ENCODE measurements around the gene EZH1. TPM values are rescaled to one million over a fixed set of nuclear protein-coding genes. Genes with fewer than 3 reads are reported as not detected.
"Not testable (repeated sequence)": the region's sequence is repeated elsewhere in the genome, so short reads cannot be mapped to it uniquely, and the experiment has no call there.

EZH1 gene
- polyA plus RNA-seq, 1 experiment: 30.4 TPM

DNA sequence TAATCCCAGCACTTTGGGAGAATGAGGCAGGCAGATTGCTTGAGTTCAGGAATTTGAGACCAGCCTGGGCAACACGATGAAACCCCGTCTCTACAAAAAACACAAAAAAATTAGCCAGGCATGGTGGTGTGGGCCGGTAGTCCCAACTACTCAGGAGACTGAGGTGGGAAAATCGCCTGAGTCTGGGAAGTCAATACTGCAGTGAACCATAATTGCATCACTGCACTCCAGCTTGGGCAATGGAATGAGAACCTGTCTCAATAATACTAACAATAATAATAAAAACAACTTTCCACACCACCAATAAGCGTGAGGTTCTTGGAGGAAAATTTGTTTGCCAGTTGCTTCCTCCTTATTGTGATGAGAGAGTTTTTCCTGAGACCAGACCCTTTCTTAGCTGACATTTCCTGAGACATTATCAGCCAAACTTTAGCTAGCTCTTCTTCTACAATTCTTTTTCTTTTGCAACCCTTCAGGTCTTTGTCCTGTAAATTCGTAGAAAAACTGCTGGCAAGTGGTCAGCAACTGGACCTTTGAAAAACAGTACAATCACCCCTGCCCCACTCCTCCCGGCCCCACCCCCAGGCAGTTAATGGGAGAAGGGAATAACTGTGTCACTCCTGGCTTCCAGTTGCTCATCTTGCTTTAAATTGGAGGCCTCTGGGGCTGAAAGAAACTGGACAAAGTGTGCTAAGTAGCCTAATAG, 3.5 kb upstream of the EZH1 start:
- Histone ChIP-seq H3K27me3 (ENCODE audit: control insufficient read depth, insufficient read depth, low read length) (peaks cover 7% of the 10 kb centered on the region), H3K4me3 (ENCODE audit: low read depth, low read length) (no peak overlapping the region), H3K36me3 (ENCODE audit: control insufficient read depth, insufficient read depth, low read length) (no peaks in the 10 kb centered on the region)
- ChIA-PET CTCF (interaction anchor here (1.2 to 5.5 kb wide), 4 partner anchors 14 to 170 kb away, joined by 3 to 36 read pairs (median 5); partner anchors contain the start of gene RAMP2), POLR2A (no interaction called here)
- DNase-seq (ENCODE audit: low read depth): no peak
- TF ChIP-seq, protein P1, sequence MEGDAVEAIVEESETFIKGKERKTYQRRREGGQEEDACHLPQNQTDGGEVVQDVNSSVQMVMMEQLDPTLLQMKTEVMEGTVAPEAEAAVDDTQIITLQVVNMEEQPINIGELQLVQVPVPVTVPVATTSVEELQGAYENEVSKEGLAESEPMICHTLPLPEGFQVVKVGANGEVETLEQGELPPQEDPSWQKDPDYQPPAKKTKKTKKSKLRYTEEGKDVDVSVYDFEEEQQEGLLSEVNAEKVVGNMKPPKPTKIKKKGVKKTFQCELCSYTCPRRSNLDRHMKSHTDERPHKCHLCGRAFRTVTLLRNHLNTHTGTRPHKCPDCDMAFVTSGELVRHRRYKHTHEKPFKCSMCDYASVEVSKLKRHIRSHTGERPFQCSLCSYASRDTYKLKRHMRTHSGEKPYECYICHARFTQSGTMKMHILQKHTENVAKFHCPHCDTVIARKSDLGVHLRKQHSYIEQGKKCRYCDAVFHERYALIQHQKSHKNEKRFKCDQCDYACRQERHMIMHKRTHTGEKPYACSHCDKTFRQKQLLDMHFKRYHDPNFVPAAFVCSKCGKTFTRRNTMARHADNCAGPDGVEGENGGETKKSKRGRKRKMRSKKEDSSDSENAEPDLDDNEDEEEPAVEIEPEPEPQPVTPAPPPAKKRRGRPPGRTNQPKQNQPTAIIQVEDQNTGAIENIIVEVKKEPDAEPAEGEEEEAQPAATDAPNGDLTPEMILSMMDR (IDR thresholded peaks at IDR 0.05; ENCODE audit: insufficient read depth, low read depth, low read length): no peak

DNA sequence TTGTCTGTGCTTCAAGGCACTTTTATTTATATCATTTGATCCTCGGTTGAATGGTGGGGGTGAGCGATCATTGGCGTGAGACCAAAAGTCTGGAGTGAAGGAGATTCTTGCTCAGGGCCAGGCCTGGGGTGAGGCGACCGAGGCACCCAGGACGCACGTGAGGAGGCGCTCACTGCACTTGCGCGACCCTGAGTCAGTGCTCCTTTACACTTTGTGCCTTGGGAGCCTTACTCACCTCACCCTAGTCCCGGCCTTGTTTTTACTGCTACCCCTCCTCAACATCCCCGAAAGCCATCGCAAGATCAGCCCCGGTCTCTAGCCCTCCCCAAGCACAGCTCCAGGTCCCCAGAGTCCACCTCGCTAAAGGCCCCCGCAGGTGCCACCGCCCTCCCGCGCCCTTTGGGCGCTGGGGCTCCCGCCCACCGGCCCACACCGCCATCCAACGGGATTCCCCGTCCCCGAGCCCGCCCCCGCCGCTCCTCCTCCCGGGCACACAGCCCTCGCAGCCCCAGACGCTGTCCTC, 496 bp downstream of the EZH1 start:
- ChIA-PET CTCF (interaction anchor here (1.2 to 1.8 kb wide), 3 partner anchors 16 to 80 kb away, joined by 3 to 7 read pairs (median 3); partner anchors contain the start of genes BECN1 and RAMP2), POLR2A (no interaction called here)
- TF ChIP-seq, protein P1 (IDR thresholded peaks at IDR 0.05; ENCODE audit: insufficient read depth, low read depth, low read length): no peak
- no peaks in the 10 kb centered on the region for H3K36me3 ChIP-seq (ENCODE audit: control insufficient read depth, insufficient read depth, low read length)
- peak overlapping the region; percentile 69 for H3K4me3 ChIP-seq (ENCODE audit: low read depth, low read length)
- no peak for DNase-seq (ENCODE audit: low read depth)
- H3K27me3 ChIP-seq (ENCODE audit: control insufficient read depth, insufficient read depth, low read length): 0 out of 2 replicates have a peak, but pooled peaks cover 1% of the 10 kb centered on the region

DNA sequence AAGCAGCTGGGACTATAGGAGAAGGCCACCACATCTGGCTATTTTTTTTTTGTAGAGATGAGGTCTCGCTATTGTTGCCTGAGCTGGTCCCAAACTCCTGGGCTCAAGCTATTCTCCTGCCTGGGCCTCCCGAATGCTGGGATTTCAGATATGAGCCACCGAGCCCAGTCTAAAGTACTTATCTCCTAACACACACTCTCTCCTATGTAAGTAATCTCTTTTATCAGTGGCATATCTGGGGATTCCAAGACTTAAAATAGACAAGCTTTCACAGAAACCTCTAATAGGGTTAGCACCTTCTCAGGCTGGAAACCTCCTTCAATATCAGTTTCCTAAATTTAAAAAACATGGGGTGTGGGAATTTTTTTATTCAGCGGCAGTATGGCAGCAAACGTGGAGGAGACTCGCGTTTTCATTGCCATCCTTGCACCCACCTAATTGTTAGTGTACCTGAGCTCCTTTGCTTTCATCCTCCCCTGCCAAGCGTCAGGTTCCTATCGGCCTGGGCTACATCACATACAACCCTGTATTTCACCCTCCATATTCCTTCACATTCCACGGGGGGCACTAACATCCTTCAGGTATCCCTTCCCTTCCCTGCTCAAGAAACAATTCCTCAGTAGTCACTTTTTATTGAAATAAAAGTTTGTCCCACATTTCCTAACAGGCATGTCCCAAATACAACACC, 1.1 kb downstream of the EZH1 start:
- no peaks in the 10 kb centered on the region for H3K27me3 ChIP-seq (ENCODE audit: control insufficient read depth, insufficient read depth, low read length)
- POLR2A ChIA-PET: no interaction called here
- CTCF ChIA-PET: interaction anchor here (0.9 to 1.8 kb wide), 5 partner anchors 17 to 80 kb away, joined by 3 to 7 read pairs (median 3); partner anchors contain the start of genes BECN1 and RAMP2
- H3K4me3 ChIP-seq (ENCODE audit: low read depth, low read length): peak overlapping the region; percentile 69
- DNase-seq (ENCODE audit: low read depth): no peak
- no peaks in the 10 kb centered on the region for H3K36me3 ChIP-seq (ENCODE audit: control insufficient read depth, insufficient read depth, low read length)
- TF ChIP-seq, protein P1 (IDR thresholded peaks at IDR 0.05; ENCODE audit: insufficient read depth, low read depth, low read length): no peak

DNA sequence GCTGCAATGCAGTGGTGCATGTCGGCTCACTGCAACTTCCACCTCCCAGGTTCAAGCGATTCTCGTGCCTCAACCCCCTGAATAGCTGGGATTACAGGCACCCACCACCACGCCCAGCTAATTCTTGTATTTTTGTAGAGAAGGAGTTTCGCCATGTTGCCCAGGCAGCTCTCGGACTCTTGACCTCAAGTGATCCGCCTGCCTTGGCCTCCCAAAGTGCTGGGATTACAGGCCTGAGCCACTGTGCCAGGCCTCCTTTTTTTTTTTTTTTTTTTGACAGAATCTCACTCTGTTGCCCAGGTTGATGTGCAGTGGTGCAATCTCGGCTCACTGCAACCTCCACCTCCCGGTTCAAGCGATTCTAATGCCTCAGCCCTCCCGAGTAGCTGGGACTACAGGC, 1.9 kb downstream of the EZH1 start:
- DNase-seq (ENCODE audit: low read depth); H3K36me3 ChIP-seq (ENCODE audit: control insufficient read depth, insufficient read depth, low read length); H3K27me3 ChIP-seq (ENCODE audit: control insufficient read depth, insufficient read depth, low read length); H3K4me3 ChIP-seq (ENCODE audit: low read depth, low read length); POLR2A ChIA-PET: not testable (repeated sequence)
- CTCF ChIA-PET: interaction anchor here (0.9 to 1.4 kb wide), 4 partner anchors 18 to 81 kb away, joined by 3 to 4 read pairs (median 3); partner anchors contain the start of genes BECN1 and RAMP2

DNA sequence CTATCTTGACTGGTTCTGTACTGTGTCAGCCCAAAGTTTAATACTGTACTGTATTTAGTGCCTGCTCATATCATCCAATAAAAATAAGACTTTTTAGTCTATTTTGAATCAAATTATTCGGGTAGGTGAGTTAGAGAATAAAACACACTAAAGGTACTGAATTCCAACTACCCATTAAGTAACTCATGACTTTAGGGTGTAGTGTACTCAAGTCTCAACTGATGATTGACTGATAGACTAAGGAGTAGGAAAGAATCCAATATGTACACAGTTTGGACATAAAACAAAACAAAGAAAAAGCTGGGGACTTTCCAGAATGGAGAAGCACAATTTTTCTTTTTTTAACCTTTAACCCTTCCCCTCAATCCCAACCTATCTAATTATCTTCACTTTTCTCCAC, 4.1 kb downstream of the EZH1 start:
- Histone ChIP-seq H3K27me3 (ENCODE audit: control insufficient read depth, insufficient read depth, low read length) (no peaks in the 10 kb centered on the region), H3K36me3 (ENCODE audit: control insufficient read depth, insufficient read depth, low read length) (no peaks in the 10 kb centered on the region), H3K4me3 (ENCODE audit: low read depth, low read length) (no peak overlapping the region)
- TF ChIP-seq, protein P1 (IDR thresholded peaks at IDR 0.05; ENCODE audit: insufficient read depth, low read depth, low read length): no peak
- ChIA-PET POLR2A (no interaction called here), CTCF (no interaction called here)
- no peak for DNase-seq (ENCODE audit: low read depth)
